ENCODE measurements around the gene MAN1C1. TPM values are rescaled to one million over a fixed set of nuclear protein-coding genes. Genes with fewer than 3 reads are reported as not detected.

The MAN1C1 gene
- total and polyA plus RNA-seq, 2 donors (not counting 3 experiments of a cell fraction or from before 2014, with no cell fraction given) = 1.5 to 4.0 TPM

GRCh38 chr1:25716320-25716719, 99.7 kb downstream of the MAN1C1 start:
- H3K36me3 ChIP-seq (ENCODE audit: control insufficient read depth in 2 of 2, extremely low read depth in 1 of 2, insufficient read depth in 2 of 2, low read length in 2 of 2) = no peaks in the 10 kb centered on the region
- ChIA-PET POLR2A (no interaction called here), CTCF (no interaction called here)
- DNase-seq (ENCODE audit: low read depth, low spot score) = no peak
- no peaks in the 10 kb centered on the region for H3K9me1 ChIP-seq (replicated peaks; ENCODE audit: control insufficient read depth, extremely low read depth, insufficient read depth, low read length)
- H4K20me1 ChIP-seq (replicated peaks; ENCODE audit: control insufficient read depth, extremely low read depth, insufficient read depth, low read length) = no peaks in the 10 kb centered on the region
- H3K27ac ChIP-seq (ENCODE audit: insufficient read depth, low read depth, low read length) = no peak overlapping the region
- no peak overlapping the region for H2AFZ ChIP-seq (ENCODE audit: low read depth, low read length)
- TF ChIP-seq POLR2AphosphoS5 (IDR thresholded peaks at IDR 0.05; ENCODE audit: insufficient read depth, low read depth, low read length) (no peak), GATA2 (IDR thresholded peaks at IDR 0.05; ENCODE audit: insufficient read depth, insufficient read length, low read depth, low read length) (no peak), MAX (IDR thresholded peaks at IDR 0.05; ENCODE audit: insufficient read depth, insufficient read length) (no peak), CTCF (IDR thresholded peaks at IDR 0.05; ENCODE audit: extremely low read depth in 1 of 2, insufficient read depth in 1 of 2, low read depth in 1 of 2, low read length in 2 of 2) (no peak), MYC (IDR thresholded peaks at IDR 0.05; ENCODE audit: low read depth, low read length) (no peak), JUN (IDR thresholded peaks at IDR 0.05; ENCODE audit: borderline replicate concordance, insufficient read depth, insufficient read length, low read depth) (no peak), FOS (IDR thresholded peaks at IDR 0.05; ENCODE audit: borderline replicate concordance, insufficient read depth, low read length) (no peak)
- no TSS peak for BruUV-seq (replicated peaks)
- H3K4me1 ChIP-seq (ENCODE audit: control insufficient read depth, extremely low read depth, insufficient read depth, low read length) = no peaks in the 10 kb centered on the region
- no peaks in the 10 kb centered on the region for H3K9me3 ChIP-seq (replicated peaks; ENCODE audit: control insufficient read depth, insufficient read depth, low read length)
- peaks cover 0 to 2% of the 10 kb centered on the region in 2 experiments for H3K27me3 ChIP-seq (ENCODE audit: control insufficient read depth in 2 of 2, insufficient read depth in 2 of 2, low read length in 2 of 2)
- intact Hi-C loops (cut with micrococcal nuclease) = no loop called here
- no peak overlapping the region for H3K4me3 ChIP-seq (replicated peaks in 1 of 3; ENCODE audit: insufficient read depth in 1 of 3, low read depth in 1 of 3, low read length in 3 of 3)
- no peak overlapping the region for H3K9ac ChIP-seq (replicated peaks; ENCODE audit: extremely low read depth, insufficient read depth, low read length)
- dilution Hi-C loops (cut with MboI; ENCODE audit: extremely low pct_ligation_motif_present, low sequenced_read_pairs) = no loop called here
- no peak for FAIRE-seq
- H3K79me2 ChIP-seq (ENCODE audit: control insufficient read depth, insufficient read depth, low read length) = no peaks in the 10 kb centered on the region
- no peak overlapping the region for H3K4me2 ChIP-seq (ENCODE audit: insufficient read depth, low read length)

All from endothelial cell of umbilical vein (primary cell).